OCI-LY7 (cell line): ENCODE measurements around the gene CBLL1. TPM values are rescaled to one million over a fixed set of nuclear protein-coding genes. Genes with fewer than 3 reads are reported as not detected.

Experiments used
- BruUV-seq: library from RNA; stranded (reverse); fragments of 400-500 nt; replicated peaks from 2 replicates; lab custom pipeline; 2021; lab: Mats Ljungman, UMichigan
- CTCF ChIA-PET: fragments of 300-600 bp; sonication (Branson Sonifier 250); formaldehyde crosslinking; loops from one replicate; lab custom pipeline; 2022; ENCODE audit warnings: antibody characterized with exemption; ENCODE audit not compliant: unreplicated experiment; lab: Charles Lee
- POLR2A ChIA-PET: fragments of 300-600 bp; sonication (Branson Sonifier 250); formaldehyde crosslinking; loops from one replicate; lab custom pipeline; 2022; ENCODE audit warnings: antibody characterized with exemption; lab: Charles Lee
- DNase-seq: peaks from one replicate; pipeline ENCODE4 v3.0.0-alpha.2; 2015; ENCODE audit warnings: low spot score
- H2AFZ ChIP-seq: fragments of 200-600 bp; sonication (generic), shearing (Covaris generic); 2 replicates; pipeline ENCODE4 v1.6.1; 2014; ENCODE audit warnings: mild to moderate bottlenecking, antibody characterized with exemption, low read length, moderate library complexity
- H3K27ac ChIP-seq: fragments of 200-600 bp; sonication (generic); 2 replicates; pipeline ENCODE4 v1.5.1; 2014; ENCODE audit warnings: mixed run types, low read depth, mild to moderate bottlenecking, moderate library complexity, low read length, inconsistent platforms; ENCODE audit not compliant: poor library complexity, severe bottlenecking
- H3K36me3 ChIP-seq: fragments of 200-600 bp; sonication (generic); 2 replicates; pipeline ENCODE4 v1.6.1; 2014; ENCODE audit warnings: mild to moderate bottlenecking, antibody characterized with exemption, low read length, moderate library complexity, mixed read lengths; ENCODE audit not compliant: insufficient read depth
- H3K4me1 ChIP-seq: fragments of 200-600 bp; sonication (generic); 2 replicates; pipeline ENCODE4 v1.5.1; 2014; ENCODE audit warnings: mild to moderate bottlenecking, low read length; ENCODE audit not compliant: insufficient read depth, poor library complexity, severe bottlenecking
- H3K4me2 ChIP-seq: fragments of 200-600 bp; sonication (generic); 2 replicates; pipeline ENCODE4 v1.6.1; 2014; ENCODE audit warnings: mild to moderate bottlenecking, low read length
- H3K4me3 ChIP-seq: fragments of 200-600 bp; sonication (generic); 2 replicates; pipeline ENCODE4 v1.5.1; 2014; ENCODE audit warnings: mild to moderate bottlenecking, low read depth, low read length; ENCODE audit not compliant: poor library complexity, severe bottlenecking
- H3K79me2 ChIP-seq: fragments of 200-600 bp; sonication (generic); 2 replicates; pipeline ENCODE4 v1.6.1; 2016; ENCODE audit warnings: low read depth, mild to moderate bottlenecking, low read length, moderate library complexity, mixed read lengths; ENCODE audit not compliant: insufficient read depth
- H3K9me2 ChIP-seq: fragments of 200-600 bp; sonication (generic); 2 replicates; pipeline ENCODE4 v1.6.1; 2016; ENCODE audit warnings: mild to moderate bottlenecking, low read length, mixed read lengths; ENCODE audit not compliant: insufficient read depth
- H3K9me3 ChIP-seq: fragments of 200-600 bp; sonication (generic); 2 replicates; pipeline ENCODE4 v1.6.1; 2014; ENCODE audit warnings: mild to moderate bottlenecking, mixed run types, low read length, mixed read lengths
- H4K20me1 ChIP-seq: fragments of 200-600 bp; sonication (generic); 2 replicates; pipeline ENCODE4 v1.6.1; 2014; ENCODE audit warnings: mild to moderate bottlenecking, antibody characterized with exemption, low read length, moderate library complexity, mixed read lengths; ENCODE audit not compliant: insufficient read depth
- CTCF ChIP-seq: fragments of 200-600 bp; sonication (generic); conservative IDR thresholded peaks from 2 replicates; pipeline ENCODE4 v1.5.1; 2014; ENCODE audit warnings: mild to moderate bottlenecking, antibody characterized with exemption, low read length, moderate library complexity, mixed read lengths
- EZH2phosphoT487 ChIP-seq: fragments of 200-600 bp; sonication (generic); IDR thresholded peaks from 2 replicates; pipeline ENCODE4 v1.6.1; 2018; ENCODE audit warnings: low read depth, borderline replicate concordance, mild to moderate bottlenecking, mixed run types, antibody characterized with exemption, low read length, moderate library complexity, mixed read lengths
- intact Hi-C: fragments of 100-400 bp; cut with micrococcal nuclease; formaldehyde crosslinking; loops from one replicate; pipeline ENCODE4 v1.10.0; 2022; ENCODE audit not compliant: unreplicated experiment
- total RNA-seq, 2 experiments: library from RNA; depleted of rRNA in 1 of 2; stranded (reverse); fragments of >200 nt in 1 of 2; shearing (Covaris generic) in 1 of 2; gene quantifications; 2 replicates each; pipeline ENCODE4 v1.2.3, GENCODE V29; 2014 to 2022

The CBLL1 gene
- total RNA-seq, 2 experiments from 2014 or later = 22.9 to 41.4 TPM

- no peak overlapping the region for H3K4me3 ChIP-seq
- peaks cover 78% of the 10 kb centered on the region for H3K36me3 ChIP-seq
- H3K4me1 ChIP-seq = no peaks in the 10 kb centered on the region
- H4K20me1 ChIP-seq = no peaks in the 10 kb centered on the region
- DNase-seq = no peak
- ChIA-PET POLR2A (interaction anchor here (0.6 kb wide), 1 partner anchor 11 kb away, joined by 3 read pairs; no protein-coding TSS in a partner anchor), CTCF (no interaction called here)
- no peak overlapping the region for H3K4me2 ChIP-seq
- H3K79me2 ChIP-seq = peaks cover 5% of the 10 kb centered on the region; the same call in 1 of the 2 replicates
- no peaks in the 10 kb centered on the region for H3K9me3 ChIP-seq
- BruUV-seq = no TSS peak
- no peaks in the 10 kb centered on the region for H3K9me2 ChIP-seq
- H3K27ac ChIP-seq = no peak overlapping the region
- TF ChIP-seq CTCF (no peak), EZH2phosphoT487 (no peak)
- no peak overlapping the region for H2AFZ ChIP-seq
- intact Hi-C loops = no loop called here
Observed at GRCh38 chr7:107758667-107759066, 14.7 kb downstream of the CBLL1 start.

GRCh38 chr7:107767391-107767790 is 23.4 kb downstream of the CBLL1 start:
- CTCF ChIA-PET = no interaction called here
- Histone ChIP-seq H3K4me3 (no peak overlapping the region), H3K27ac (no peak overlapping the region), H3K79me2 (no peaks in the 10 kb centered on the region), H2AFZ (no peak overlapping the region), H3K9me3 (no peaks in the 10 kb centered on the region), H3K9me2 (no peaks in the 10 kb centered on the region), H3K4me2 (no peak overlapping the region), H3K36me3 (no peaks in the 10 kb centered on the region), H4K20me1 (no peaks in the 10 kb centered on the region), H3K4me1 (no peaks in the 10 kb centered on the region)
- no peak for TF ChIP-seq EZH2phosphoT487
- no peak for TF ChIP-seq CTCF
- intact Hi-C loops = no loop called here
- no TSS peak for BruUV-seq
- POLR2A ChIA-PET = no interaction called here
- DNase-seq = no peak

- intact Hi-C loops = no loop called here
- H3K4me2 ChIP-seq = no peak overlapping the region
Observed at GRCh38 chr7:107768263-107768662, 24.3 kb downstream of the CBLL1 start.

More at GRCh38 chr7:107768263-107768662, 24.3 kb downstream of the CBLL1 start:
- H3K9me2 ChIP-seq = no peaks in the 10 kb centered on the region
- no TSS peak for BruUV-seq
- DNase-seq = no peak
- H2AFZ ChIP-seq = no peak overlapping the region
- no peak overlapping the region for H3K27ac ChIP-seq
- POLR2A ChIA-PET = no interaction called here
- CTCF ChIA-PET = no interaction called here
- no peaks in the 10 kb centered on the region for H3K79me2 ChIP-seq
- no peaks in the 10 kb centered on the region for H3K9me3 ChIP-seq
- H3K4me3 ChIP-seq = no peak overlapping the region
- no peaks in the 10 kb centered on the region for H3K4me1 ChIP-seq
- no peaks in the 10 kb centered on the region for H4K20me1 ChIP-seq
- no peak for TF ChIP-seq CTCF
- no peak for TF ChIP-seq EZH2phosphoT487
- no peaks in the 10 kb centered on the region for H3K36me3 ChIP-seq
